Measurements from ENCODE around the gene SAMSN1.

DNA sequence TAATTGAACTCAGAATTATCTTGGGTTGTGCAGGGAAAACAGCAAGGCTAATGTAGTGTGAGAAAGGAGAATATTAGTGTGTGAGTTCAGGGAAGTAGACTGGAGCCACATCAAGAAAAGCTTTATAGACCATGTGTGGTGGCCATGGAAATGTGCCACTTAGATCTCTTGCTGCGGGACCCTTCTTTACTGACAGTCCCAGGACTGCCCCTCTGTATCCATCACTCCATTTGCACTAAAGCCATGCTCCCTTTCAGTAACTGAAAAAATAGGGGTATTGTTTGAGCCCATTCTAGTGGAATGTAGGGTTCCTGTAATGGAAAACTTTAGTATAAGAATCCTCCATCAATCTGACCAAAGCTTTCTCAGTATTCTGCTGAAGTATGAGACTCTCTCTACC lies 32.3 kb downstream of the SAMSN1 start:
- TF ChIP-seq, protein P1, sequence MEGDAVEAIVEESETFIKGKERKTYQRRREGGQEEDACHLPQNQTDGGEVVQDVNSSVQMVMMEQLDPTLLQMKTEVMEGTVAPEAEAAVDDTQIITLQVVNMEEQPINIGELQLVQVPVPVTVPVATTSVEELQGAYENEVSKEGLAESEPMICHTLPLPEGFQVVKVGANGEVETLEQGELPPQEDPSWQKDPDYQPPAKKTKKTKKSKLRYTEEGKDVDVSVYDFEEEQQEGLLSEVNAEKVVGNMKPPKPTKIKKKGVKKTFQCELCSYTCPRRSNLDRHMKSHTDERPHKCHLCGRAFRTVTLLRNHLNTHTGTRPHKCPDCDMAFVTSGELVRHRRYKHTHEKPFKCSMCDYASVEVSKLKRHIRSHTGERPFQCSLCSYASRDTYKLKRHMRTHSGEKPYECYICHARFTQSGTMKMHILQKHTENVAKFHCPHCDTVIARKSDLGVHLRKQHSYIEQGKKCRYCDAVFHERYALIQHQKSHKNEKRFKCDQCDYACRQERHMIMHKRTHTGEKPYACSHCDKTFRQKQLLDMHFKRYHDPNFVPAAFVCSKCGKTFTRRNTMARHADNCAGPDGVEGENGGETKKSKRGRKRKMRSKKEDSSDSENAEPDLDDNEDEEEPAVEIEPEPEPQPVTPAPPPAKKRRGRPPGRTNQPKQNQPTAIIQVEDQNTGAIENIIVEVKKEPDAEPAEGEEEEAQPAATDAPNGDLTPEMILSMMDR (IDR thresholded peaks at IDR 0.05) = no peak
- no peak for TF ChIP-seq POLR2A (IDR thresholded peaks at IDR 0.05)

All from esophagus squamous epithelium (tissue), 4 donors.